ENCODE results near the gene ADAMTSL1.

The ADAMTSL1 gene

GRCh38 chr9:18743971-18744370, 270.0 kb downstream of the ADAMTSL1 start:
- H3K9ac ChIP-seq (ENCODE audit: low read length) = no peak overlapping the region
- H3K4me1 ChIP-seq (ENCODE audit: control insufficient read depth, insufficient read depth, low read length) = peaks cover 31% of the 10 kb centered on the region
- no peaks in the 10 kb centered on the region for H3K9me3 ChIP-seq (ENCODE audit: control insufficient read depth, low read length)
- DNase-seq (ENCODE audit: low read depth) = no peak
- no peaks in the 10 kb centered on the region for H3K36me3 ChIP-seq (ENCODE audit: control insufficient read depth, insufficient read depth, low read length, severe bottlenecking)
- H3K4me3 ChIP-seq (ENCODE audit: low read length) = no peak overlapping the region
- H3K27me3 ChIP-seq (replicated peaks; ENCODE audit: control insufficient read depth, insufficient read depth, low read length) = no peaks in the 10 kb centered on the region

GRCh38 chr9:18745710-18746109, 271.8 kb downstream of the ADAMTSL1 start:
- Histone ChIP-seq H3K36me3 (ENCODE audit: control insufficient read depth, insufficient read depth, low read length, severe bottlenecking) (no peaks in the 10 kb centered on the region), H3K9me3 (ENCODE audit: control insufficient read depth, low read length) (no peaks in the 10 kb centered on the region), H3K9ac (ENCODE audit: low read length) (no peak overlapping the region), H3K4me3 (ENCODE audit: low read length) (no peak overlapping the region), H3K27me3 (replicated peaks; ENCODE audit: control insufficient read depth, insufficient read depth, low read length) (no peaks in the 10 kb centered on the region), H3K4me1 (ENCODE audit: control insufficient read depth, insufficient read depth, low read length) (peaks cover 24% of the 10 kb centered on the region)
- no peak for DNase-seq (ENCODE audit: low read depth)

- Histone ChIP-seq H3K27me3 (replicated peaks; ENCODE audit: control insufficient read depth, insufficient read depth, low read length) (no peaks in the 10 kb centered on the region), H3K4me1 (ENCODE audit: control insufficient read depth, insufficient read depth, low read length) (peaks cover 24% of the 10 kb centered on the region), H3K4me3 (ENCODE audit: low read length) (no peak overlapping the region), H3K9ac (ENCODE audit: low read length) (no peak overlapping the region), H3K36me3 (ENCODE audit: control insufficient read depth, insufficient read depth, low read length, severe bottlenecking) (no peaks in the 10 kb centered on the region), H3K9me3 (ENCODE audit: control insufficient read depth, low read length) (no peaks in the 10 kb centered on the region)
- DNase-seq (ENCODE audit: low read depth) = no peak
These were observed 272.7 kb downstream of the ADAMTSL1 start for GRCh38 chr9:18746631-18747030.

- DNase-seq (ENCODE audit: low read depth) = no peak
- H3K4me3 ChIP-seq (ENCODE audit: low read length) = no peak overlapping the region
- no peak overlapping the region for H3K9ac ChIP-seq (ENCODE audit: low read length)
- no peaks in the 10 kb centered on the region for H3K9me3 ChIP-seq (ENCODE audit: control insufficient read depth, low read length)
- no peaks in the 10 kb centered on the region for H3K36me3 ChIP-seq (ENCODE audit: control insufficient read depth, insufficient read depth, low read length, severe bottlenecking)
- no peaks in the 10 kb centered on the region for H3K27me3 ChIP-seq (replicated peaks; ENCODE audit: control insufficient read depth, insufficient read depth, low read length)
- H3K4me1 ChIP-seq (ENCODE audit: control insufficient read depth, insufficient read depth, low read length) = peaks cover 24% of the 10 kb centered on the region
These were observed 273.6 kb downstream of the ADAMTSL1 start for GRCh38 chr9:18747595-18747994.

GRCh38 chr9:18748251-18748701, 274.3 kb downstream of the ADAMTSL1 start:
- DNase-seq (ENCODE audit: low read depth) = no peak
- no peak overlapping the region for H3K9ac ChIP-seq (ENCODE audit: low read length)
- H3K4me1 ChIP-seq (ENCODE audit: control insufficient read depth, insufficient read depth, low read length) = peaks cover 24% of the 10 kb centered on the region
- no peaks in the 10 kb centered on the region for H3K9me3 ChIP-seq (ENCODE audit: control insufficient read depth, low read length)
- H3K4me3 ChIP-seq (ENCODE audit: low read length) = no peak overlapping the region
- no peaks in the 10 kb centered on the region for H3K27me3 ChIP-seq (replicated peaks; ENCODE audit: control insufficient read depth, insufficient read depth, low read length)
- peaks cover 2% of the 10 kb centered on the region for H3K36me3 ChIP-seq (ENCODE audit: control insufficient read depth, insufficient read depth, low read length, severe bottlenecking)

GRCh38 chr9:18749711-18750110, 275.8 kb downstream of the ADAMTSL1 start:
- no peak for DNase-seq (ENCODE audit: low read depth)
- Histone ChIP-seq H3K9me3 (ENCODE audit: control insufficient read depth, low read length) (no peaks in the 10 kb centered on the region), H3K36me3 (ENCODE audit: control insufficient read depth, insufficient read depth, low read length, severe bottlenecking) (peaks cover 14% of the 10 kb centered on the region), H3K4me1 (ENCODE audit: control insufficient read depth, insufficient read depth, low read length) (peaks cover 24% of the 10 kb centered on the region), H3K27me3 (replicated peaks; ENCODE audit: control insufficient read depth, insufficient read depth, low read length) (no peaks in the 10 kb centered on the region), H3K4me3 (ENCODE audit: low read length) (no peak overlapping the region), H3K9ac (ENCODE audit: low read length) (no peak overlapping the region)

GRCh38 chr9:18753904-18754303, 280.0 kb downstream of the ADAMTSL1 start:
- no peak for DNase-seq (ENCODE audit: low read depth)
- Histone ChIP-seq H3K36me3 (ENCODE audit: control insufficient read depth, insufficient read depth, low read length, severe bottlenecking) (peaks cover 29% of the 10 kb centered on the region), H3K4me3 (ENCODE audit: low read length) (no peak overlapping the region), H3K4me1 (ENCODE audit: control insufficient read depth, insufficient read depth, low read length) (peaks cover 11% of the 10 kb centered on the region), H3K27me3 (replicated peaks; ENCODE audit: control insufficient read depth, insufficient read depth, low read length) (no peaks in the 10 kb centered on the region), H3K9me3 (ENCODE audit: control insufficient read depth, low read length) (no peaks in the 10 kb centered on the region), H3K9ac (ENCODE audit: low read length) (no peak overlapping the region)

- Histone ChIP-seq H3K4me3 (ENCODE audit: low read length) (no peak overlapping the region), H3K4me1 (ENCODE audit: control insufficient read depth, insufficient read depth, low read length) (peaks cover 11% of the 10 kb centered on the region), H3K36me3 (ENCODE audit: control insufficient read depth, insufficient read depth, low read length, severe bottlenecking) (peaks cover 29% of the 10 kb centered on the region), H3K9me3 (ENCODE audit: control insufficient read depth, low read length) (no peaks in the 10 kb centered on the region), H3K27me3 (replicated peaks; ENCODE audit: control insufficient read depth, insufficient read depth, low read length) (no peaks in the 10 kb centered on the region), H3K9ac (ENCODE audit: low read length) (no peak overlapping the region)
- no peak for DNase-seq (ENCODE audit: low read depth)
These were observed 280.6 kb downstream of the ADAMTSL1 start for GRCh38 chr9:18754537-18754936.

GRCh38 chr9:18755263-18755662, 281.3 kb downstream of the ADAMTSL1 start:
- H3K9ac ChIP-seq (ENCODE audit: low read length) = no peak overlapping the region
- no peak for DNase-seq (ENCODE audit: low read depth)
- peaks cover 29% of the 10 kb centered on the region for H3K36me3 ChIP-seq (ENCODE audit: control insufficient read depth, insufficient read depth, low read length, severe bottlenecking)
- H3K4me1 ChIP-seq (ENCODE audit: control insufficient read depth, insufficient read depth, low read length) = peaks cover 11% of the 10 kb centered on the region
- H3K4me3 ChIP-seq (ENCODE audit: low read length) = no peak overlapping the region
- no peaks in the 10 kb centered on the region for H3K9me3 ChIP-seq (ENCODE audit: control insufficient read depth, low read length)
- no peaks in the 10 kb centered on the region for H3K27me3 ChIP-seq (replicated peaks; ENCODE audit: control insufficient read depth, insufficient read depth, low read length)

GRCh38 chr9:18756712-18757125, 282.8 kb downstream of the ADAMTSL1 start:
- peaks cover 11% of the 10 kb centered on the region for H3K4me1 ChIP-seq (ENCODE audit: control insufficient read depth, insufficient read depth, low read length)
- peaks cover 29% of the 10 kb centered on the region for H3K36me3 ChIP-seq (ENCODE audit: control insufficient read depth, insufficient read depth, low read length, severe bottlenecking)
- no peak overlapping the region for H3K4me3 ChIP-seq (ENCODE audit: low read length)
- no peak overlapping the region for H3K9ac ChIP-seq (ENCODE audit: low read length)
- no peak for DNase-seq (ENCODE audit: low read depth)
- H3K27me3 ChIP-seq (replicated peaks; ENCODE audit: control insufficient read depth, insufficient read depth, low read length) = no peaks in the 10 kb centered on the region
- H3K9me3 ChIP-seq (ENCODE audit: control insufficient read depth, low read length) = no peaks in the 10 kb centered on the region

- H3K9ac ChIP-seq (ENCODE audit: low read length) = no peak overlapping the region
These were observed 285.9 kb downstream of the ADAMTSL1 start for GRCh38 chr9:18759827-18760226.

GRCh38 chr9:18761742-18762300, 287.9 kb downstream of the ADAMTSL1 start:
- H3K9ac ChIP-seq (ENCODE audit: low read length) = no peak overlapping the region
- H3K36me3 ChIP-seq (ENCODE audit: control insufficient read depth, insufficient read depth, low read length, severe bottlenecking) = peaks cover 10% of the 10 kb centered on the region
- no peak overlapping the region for H3K4me3 ChIP-seq (ENCODE audit: low read length)
- no peaks in the 10 kb centered on the region for H3K9me3 ChIP-seq (ENCODE audit: control insufficient read depth, low read length)
- no peak for DNase-seq (ENCODE audit: low read depth)
- H3K4me1 ChIP-seq (ENCODE audit: control insufficient read depth, insufficient read depth, low read length) = peaks cover 3% of the 10 kb centered on the region
- H3K27me3 ChIP-seq (replicated peaks; ENCODE audit: control insufficient read depth, insufficient read depth, low read length) = no peaks in the 10 kb centered on the region

More at GRCh38 chr9:18759827-18760226, 285.9 kb downstream of the ADAMTSL1 start:
- Histone ChIP-seq H3K36me3 (ENCODE audit: control insufficient read depth, insufficient read depth, low read length, severe bottlenecking) (peaks cover 13% of the 10 kb centered on the region), H3K4me3 (ENCODE audit: low read length) (no peak overlapping the region), H3K9me3 (ENCODE audit: control insufficient read depth, low read length) (no peaks in the 10 kb centered on the region), H3K27me3 (replicated peaks; ENCODE audit: control insufficient read depth, insufficient read depth, low read length) (no peaks in the 10 kb centered on the region), H3K4me1 (ENCODE audit: control insufficient read depth, insufficient read depth, low read length) (peaks cover 11% of the 10 kb centered on the region)
- DNase-seq (ENCODE audit: low read depth) = no peak
